ENCODE measurements around the gene GPR156.

GRCh38 chr3:120157681-120158080 is 127.3 kb downstream of the GPR156 start:
- TF ChIP-seq REST (IDR thresholded peaks at IDR 0.05; ENCODE audit: low read depth): no peak
- no peak for TF ChIP-seq TEAD4 (IDR thresholded peaks at IDR 0.05)
- TF ChIP-seq TAF1 (IDR thresholded peaks at IDR 0.05; ENCODE audit: low read depth): no peak
- TF ChIP-seq CREB1 (IDR thresholded peaks at IDR 0.05; ENCODE audit: low read depth): no peak
- TF ChIP-seq RAD21 (IDR thresholded peaks at IDR 0.05; ENCODE audit: low read depth): no peak
